H9 (cell line): ENCODE measurements around the gene PHLDA1. TPM values are rescaled to one million over a fixed set of nuclear protein-coding genes. Genes with fewer than 3 reads are reported as not detected.

Source experiments
- DNase-seq: peaks from one replicate; pipeline ENCODE4 v3.0.0-alpha.2; 2017
- H2AFZ ChIP-seq: one replicate; pipeline ENCODE4 v1.6.1; 2013; ENCODE audit warnings: mild to moderate bottlenecking, low read length, control low read depth, moderate library complexity
- H2AK5ac ChIP-seq: 2 replicates; pipeline ENCODE4 v1.6.1; 2013; ENCODE audit warnings: low read length, control low read depth, mixed read lengths; ENCODE audit not compliant: insufficient read length
- H2BK120ac ChIP-seq: one replicate; pipeline ENCODE4 v1.6.1; 2013; ENCODE audit warnings: low read depth, mild to moderate bottlenecking, low read length, control low read depth, inconsistent platforms; ENCODE audit not compliant: poor library complexity, severe bottlenecking
- H2BK12ac ChIP-seq: 2 replicates; pipeline ENCODE4 v1.6.1; 2013; ENCODE audit warnings: low read length, control low read depth, mixed read lengths, low read depth; ENCODE audit not compliant: insufficient read length
- H2BK15ac ChIP-seq: 2 replicates; pipeline ENCODE4 v1.6.1; 2013; ENCODE audit warnings: low read depth, low read length, control low read depth
- H2BK20ac ChIP-seq: one replicate; pipeline ENCODE4 v1.6.1; 2013; ENCODE audit warnings: low read depth, mild to moderate bottlenecking, low read length, control low read depth, inconsistent platforms; ENCODE audit not compliant: poor library complexity, severe bottlenecking
- H2BK5ac ChIP-seq: 2 replicates; pipeline ENCODE4 v1.6.1; 2013; ENCODE audit warnings: low read length, control low read depth, mixed read lengths; ENCODE audit not compliant: insufficient read length
- H3K14ac ChIP-seq: 2 replicates; pipeline ENCODE4 v1.6.1; 2013; ENCODE audit warnings: low read length, control low read depth; ENCODE audit not compliant: insufficient read depth
- H3K18ac ChIP-seq: 2 replicates; pipeline ENCODE4 v1.6.1; 2013; ENCODE audit warnings: low read depth, mild to moderate bottlenecking, mixed read lengths, low read length, control low read depth; ENCODE audit not compliant: insufficient read length
- H3K23ac ChIP-seq: 2 replicates; pipeline ENCODE4 v1.6.1; 2013; ENCODE audit warnings: low read length, control low read depth, mixed read lengths, low read depth; ENCODE audit not compliant: insufficient read length
- H3K23me2 ChIP-seq: 2 replicates; pipeline ENCODE4 v1.6.1; 2013; ENCODE audit warnings: low read depth, mild to moderate bottlenecking, mixed read lengths, low read length, control low read depth; ENCODE audit not compliant: insufficient read length, poor library complexity, severe bottlenecking
- H3K27ac ChIP-seq: 2 replicates; pipeline ENCODE4 v1.5.1; 2013; ENCODE audit warnings: low read length, control low read depth, mixed read lengths, low read depth; ENCODE audit not compliant: insufficient read length
- H3K27me3 ChIP-seq: 2 replicates; pipeline ENCODE4 v1.6.1; 2013; ENCODE audit warnings: low read length, control low read depth, inconsistent platforms; ENCODE audit not compliant: insufficient read depth
- H3K4ac ChIP-seq: 2 replicates; pipeline ENCODE4 v1.6.1; 2013; ENCODE audit warnings: low read depth, mild to moderate bottlenecking, control low read depth, inconsistent platforms, low read length, moderate library complexity
- H3K4me1 ChIP-seq: 2 replicates; pipeline ENCODE4 v1.6.1; 2013; ENCODE audit warnings: low read length, control low read depth, inconsistent platforms; ENCODE audit not compliant: insufficient read depth
- H3K4me2 ChIP-seq: 2 replicates; pipeline ENCODE4 v1.6.1; 2013; ENCODE audit warnings: low read length, control low read depth, mixed read lengths; ENCODE audit not compliant: insufficient read length, insufficient read depth
- H3K56ac ChIP-seq: 2 replicates; pipeline ENCODE4 v1.6.1; 2013; ENCODE audit warnings: low read depth, mild to moderate bottlenecking, mixed read lengths, low read length, control low read depth; ENCODE audit not compliant: insufficient read length
- H3K79me1 ChIP-seq: 2 replicates; pipeline ENCODE4 v1.6.1; 2013; ENCODE audit warnings: low read depth, mild to moderate bottlenecking, moderate library complexity, low read length, control low read depth, inconsistent platforms; ENCODE audit not compliant: insufficient read depth, poor library complexity, severe bottlenecking
- H3K79me2 ChIP-seq: 2 replicates; pipeline ENCODE4 v1.6.1; 2013; ENCODE audit warnings: low read length, control low read depth, inconsistent platforms; ENCODE audit not compliant: insufficient read depth
- H3K9ac ChIP-seq: 2 replicates; pipeline ENCODE4 v1.6.1; 2013; ENCODE audit warnings: low read length, control low read depth, mixed read lengths; ENCODE audit not compliant: insufficient read length; ENCODE audit errors: extremely low read depth
- H3K9me3 ChIP-seq: one replicate; pipeline ENCODE4 v1.6.1; 2013; ENCODE audit warnings: low read depth, low read length, inconsistent platforms; ENCODE audit not compliant: control insufficient read depth
- H3T11ph ChIP-seq: one replicate; pipeline ENCODE4 v1.6.1; 2013; ENCODE audit warnings: mild to moderate bottlenecking, low read length, control low read depth, inconsistent platforms
- H4K20me1 ChIP-seq: one replicate; pipeline ENCODE4 v1.6.1; 2013; ENCODE audit not compliant: control insufficient read depth, insufficient read length, insufficient read depth
- H4K5ac ChIP-seq: 2 replicates; pipeline ENCODE4 v1.6.1; 2013; ENCODE audit warnings: low read depth, mild to moderate bottlenecking, mixed read lengths, low read length, control low read depth; ENCODE audit not compliant: insufficient read length
- H4K8ac ChIP-seq: replicated peaks from 2 replicates; pipeline ENCODE4 v1.6.1; 2013; ENCODE audit warnings: low read length, control low read depth, mixed read lengths, low read depth; ENCODE audit not compliant: insufficient read length
- H4K91ac ChIP-seq: 2 replicates; pipeline ENCODE4 v1.6.1; 2013; ENCODE audit warnings: low read depth, mild to moderate bottlenecking, moderate library complexity, mixed read lengths, low read length, control low read depth; ENCODE audit not compliant: insufficient read length
- H3K27ac Mint-ChIP-seq, 3 experiments: 2 replicates in 2 of 3; 3 replicates in 1 of 3; pipeline ENCODE4 v1.8.0; 2020 to 2021; ENCODE audit warnings: mixed read lengths in 3 of 3, mild to moderate bottlenecking in 1 of 3, moderate library complexity in 1 of 3
- H3K27me3 Mint-ChIP-seq: 2 replicates; pipeline ENCODE4 v1.8.0; 2021; ENCODE audit warnings: low read depth, mild to moderate bottlenecking, moderate library complexity, mixed read lengths
- H3K36me3 Mint-ChIP-seq, 3 experiments: 2 replicates in 2 of 3; 3 replicates in 1 of 3; pipeline ENCODE4 v1.8.0; 2020 to 2021; ENCODE audit warnings: low read depth in 3 of 3, mixed read lengths in 3 of 3; ENCODE audit not compliant: insufficient read depth in 1 of 3
- H3K4me1 Mint-ChIP-seq, 2 experiments: 2 replicates each; pipeline ENCODE4 v1.8.0; 2020; ENCODE audit warnings: mixed read lengths in 2 of 2
- H3K4me3 Mint-ChIP-seq, 2 experiments: 2 replicates in 1 of 2; 3 replicates in 1 of 2; pipeline ENCODE4 v1.8.0; 2020 to 2021; ENCODE audit warnings: mild to moderate bottlenecking in 2 of 2, mixed read lengths in 2 of 2, moderate library complexity in 1 of 2
- H3K9me3 Mint-ChIP-seq, 2 experiments: 2 replicates in 1 of 2; 3 replicates in 1 of 2; pipeline ENCODE4 v1.8.0; 2020; ENCODE audit warnings: mild to moderate bottlenecking in 2 of 2, mixed read lengths in 2 of 2, moderate library complexity in 1 of 2
- CTCF ChIP-seq: fragments of 200-600 bp; sonication (generic); conservative IDR thresholded peaks from 3 replicates; pipeline ENCODE4 v1.8.0; 2021; ENCODE audit warnings: antibody characterized with exemption, mild to moderate bottlenecking
- WGBS: extraction: QIAGEN DNeasy Blood & Tissue Kit; methylation state at CpG from one replicate; pipeline ENCODE4 v1.1.7; 2013; ENCODE audit warnings: missing lambda C conversion rate, low lambda C conversion rate, mixed read lengths; ENCODE audit not compliant: insufficient read length; ENCODE audit errors: extremely low coverage; 5-methylcytosine and 5-hydroxymethylcytosine counted together
- total RNA-seq: library from RNA; stranded (reverse); gene quantifications from 2 replicates; pipeline ENCODE4 v1.2.1, GENCODE V29; 2021

Gene PHLDA1
- total RNA-seq, 1 experiment from 2014 or later, result 106 TPM

DNA sequence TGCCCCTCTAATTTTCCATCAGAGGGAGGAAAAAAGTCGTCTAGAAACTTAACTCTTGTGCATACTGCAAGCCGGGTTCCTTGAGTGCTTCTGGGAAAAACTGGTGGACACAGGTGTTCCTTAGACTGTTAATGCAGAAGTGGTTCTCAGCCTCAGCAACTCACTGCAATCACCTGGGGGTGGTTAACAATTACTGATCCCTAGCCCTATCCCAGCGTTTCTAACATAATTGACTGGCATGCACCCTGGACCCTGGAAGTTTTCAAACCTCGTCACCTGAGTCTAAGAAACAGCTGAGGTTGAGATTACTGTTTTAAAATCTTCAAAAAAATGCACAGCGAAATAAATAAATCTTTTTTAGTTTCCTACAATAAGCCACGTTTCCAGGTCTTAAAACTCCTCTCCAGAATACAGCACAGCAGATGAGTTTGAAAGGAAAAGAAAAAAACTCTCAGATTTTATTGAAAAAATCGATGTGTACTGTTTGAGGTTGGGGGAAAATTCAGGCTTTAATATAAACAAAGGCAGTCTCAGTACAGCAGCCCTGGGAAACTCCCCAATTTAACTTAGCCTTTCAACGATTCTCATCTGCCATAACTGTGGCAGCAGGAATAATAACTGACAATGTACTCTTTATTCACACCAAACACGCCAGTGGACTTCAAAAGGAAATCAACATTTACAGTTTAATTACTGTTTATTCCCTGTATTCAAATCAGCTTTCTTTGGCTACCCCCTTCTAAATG lies 45.4 kb downstream of the PHLDA1 start:
- H3K27me3 Mint-ChIP-seq, result peaks cover 1% of the 10 kb centered on the region; the same call in 1 of the 2 replicates
- no peak overlapping the region for H2BK5ac ChIP-seq
- peaks cover 7 to 17% (median 10%) of the 10 kb centered on the region in 3 experiments; a peak in 6 of 7 replicates for H3K36me3 Mint-ChIP-seq
- H3K23ac ChIP-seq, result no peak overlapping the region
- H2BK15ac ChIP-seq, result no peak overlapping the region
- peaks cover 22 to 29% of the 10 kb centered on the region in 2 experiments for H3K4me1 Mint-ChIP-seq
- no peak overlapping the region for H3K4me2 ChIP-seq
- no peak overlapping the region for H3K9ac ChIP-seq
- no peak overlapping the region for H3K18ac ChIP-seq
- no peak for TF ChIP-seq CTCF
- no peak overlapping the region for H2AFZ ChIP-seq
- no CpG with 5 or more reads among the region's 9 CpGs for WGBS
- no peak overlapping the region for H4K91ac ChIP-seq
- no peaks in the 10 kb centered on the region for H3K23me2 ChIP-seq
- H4K20me1 ChIP-seq, result no peaks in the 10 kb centered on the region
- no peak overlapping the region for H2BK12ac ChIP-seq
- H3K27me3 ChIP-seq, result no peaks in the 10 kb centered on the region
- H4K8ac ChIP-seq, result no peak overlapping the region
- H3K79me2 ChIP-seq, result no peaks in the 10 kb centered on the region
- no peak overlapping the region for H3K56ac ChIP-seq
- no peak overlapping the region for H4K5ac ChIP-seq
- H2BK20ac ChIP-seq, result no peak overlapping the region
- no peaks in the 10 kb centered on the region for H3K79me1 ChIP-seq
- H3K9me3 Mint-ChIP-seq, result peaks cover 10 to 19% of the 10 kb centered on the region in 2 experiments
- H3K14ac ChIP-seq, result no peak overlapping the region
- H3K27ac Mint-ChIP-seq, result no peak overlapping the region
- no peak for DNase-seq
- no peak overlapping the region for H2AK5ac ChIP-seq
- H3K9me3 ChIP-seq, result no peaks in the 10 kb centered on the region
- no peak overlapping the region for H3T11ph ChIP-seq
- no peak overlapping the region for H3K4me3 Mint-ChIP-seq
- H3K27ac ChIP-seq, result no peak overlapping the region
- no peak overlapping the region for H3K4ac ChIP-seq
- peaks cover 4% of the 10 kb centered on the region for H3K4me1 ChIP-seq
- no peak overlapping the region for H2BK120ac ChIP-seq
